Activated T-cell treated with anti-CD3 and anti-CD28 coated beads for 1 hour (primary cell): ENCODE measurements around the gene CHST2.
"Not testable (repeated sequence)": the region's sequence is repeated elsewhere in the genome, so short reads cannot be mapped to it uniquely, and the experiment has no call there.

Source experiments
- DNase-seq: peaks from one replicate; pipeline ENCODE4 v3.0.0-alpha.2; 2020; ENCODE audit warnings: low read depth

The CHST2 gene

GRCh38 chr3:143119009-143119914 lies at the start of gene CHST2:
Gene CHST2, plus strand, starts transcription at chr3:143119771. Its CDS starts 1,046 bp downstream, at chr3:143120817.
- peak; percentile 51 for DNase-seq

GRCh38 chr3:143070977-143071551 lies 48.5 kb upstream of the CHST2 start:
- DNase-seq, result no peak

GRCh38 chr3:143071776-143072175 lies 47.8 kb upstream of the CHST2 start:
- no peak for DNase-seq

- not testable (repeated sequence) for DNase-seq
Observed at GRCh38 chr3:143072298-143073020, 47.1 kb upstream of the CHST2 start.

- not testable (repeated sequence) for DNase-seq
Observed at GRCh38 chr3:143073541-143073940, 46.0 kb upstream of the CHST2 start.

- not testable (repeated sequence) for DNase-seq
Observed at GRCh38 chr3:143073983-143074382, 45.6 kb upstream of the CHST2 start.

- DNase-seq, result no peak
Observed at GRCh38 chr3:143078883-143079282, 40.7 kb upstream of the CHST2 start.

- DNase-seq, result no peak
Observed at GRCh38 chr3:143080196-143080595, 39.4 kb upstream of the CHST2 start.

GRCh38 chr3:143081365-143081764 lies 38.2 kb upstream of the CHST2 start:
- no peak for DNase-seq

GRCh38 chr3:143081844-143082778 lies 37.5 kb upstream of the CHST2 start:
- DNase-seq, result no peak

- no peak for DNase-seq
Observed at GRCh38 chr3:143083781-143084180, 35.8 kb upstream of the CHST2 start.

GRCh38 chr3:143084856-143085731 lies 34.5 kb upstream of the CHST2 start:
- DNase-seq, result no peak

GRCh38 chr3:143088835-143089234 lies 30.7 kb upstream of the CHST2 start:
- no peak for DNase-seq

- DNase-seq, result no peak
Observed at GRCh38 chr3:143089965-143090364, 29.6 kb upstream of the CHST2 start.

GRCh38 chr3:143090486-143090885 lies 29.1 kb upstream of the CHST2 start:
- no peak for DNase-seq

GRCh38 chr3:143090976-143091837 lies 28.4 kb upstream of the CHST2 start:
- no peak for DNase-seq

- DNase-seq, result no peak
Observed at GRCh38 chr3:143092191-143092590, 27.4 kb upstream of the CHST2 start.

- DNase-seq, result no peak
Observed at GRCh38 chr3:143095813-143096212, 23.8 kb upstream of the CHST2 start.

GRCh38 chr3:143098032-143098764 lies 21.4 kb upstream of the CHST2 start:
- DNase-seq, result no peak
